ENCODE data around the gene ARHGAP4. TPM values are rescaled to one million over a fixed set of nuclear protein-coding genes. Genes with fewer than 3 reads are reported as not detected.

The ARHGAP4 gene
- total and polyA plus RNA-seq, 2 of the 4 experiments (the other 2 are of a cell fraction) = 0.18 to 0.72 TPM

- Histone ChIP-seq H2AFZ (replicated peaks; ENCODE audit: low read length, poor library complexity) (peak overlapping the region; percentile 99), H2BK20ac (ENCODE audit: low read depth, low read length) (no peak overlapping the region), H3K4me1 (ENCODE audit: control insufficient read depth, insufficient read depth, low read length) (peaks cover 24% of the 10 kb centered on the region), H3K4me2 (ENCODE audit: low read depth, low read length) (peak overlapping the region; percentile 93), H3K27ac (ENCODE audit: insufficient read depth, low read length) (peak overlapping the region; percentile 100), H3K56ac (ENCODE audit: extremely low read depth, insufficient read depth, low read length) (peak overlapping the region; percentile 91), H2BK5ac (ENCODE audit: low read depth, low read length, poor library complexity, severe bottlenecking) (peak overlapping the region; percentile 93), H4K20me1 (ENCODE audit: insufficient read depth, low read length) (peaks cover 53% of the 10 kb centered on the region), H3K4me3 (ENCODE audit: insufficient read depth, low read depth, low read length) (peak overlapping the region; percentile 96), H4K91ac (ENCODE audit: insufficient read depth, low read depth, low read length) (peak overlapping the region; percentile 82; the same call in 1 of the 2 replicates), H3K4ac (ENCODE audit: low read depth, low read length) (peak overlapping the region; percentile 91), H2BK15ac (ENCODE audit: low read depth, low read length) (no peak overlapping the region; the same call in 2 of the 3 replicates), H2BK120ac (ENCODE audit: low read depth, low read length) (peak overlapping the region; percentile 64; the same call in 1 of the 2 replicates), H2AK5ac (ENCODE audit: low read depth, low read length) (peak overlapping the region; percentile 93), H3K36me3 (ENCODE audit: control insufficient read depth, insufficient read depth, low read length) (no peaks in the 10 kb centered on the region), H2AK9ac (replicated peaks; ENCODE audit: low read depth, low read length, poor library complexity) (peak overlapping the region; percentile 99), H3K14ac (replicated peaks; ENCODE audit: low read depth, low read length) (peak overlapping the region; percentile 85), H3K9ac (ENCODE audit: low read depth, low read length) (peak overlapping the region; percentile 95), H3K18ac (ENCODE audit: low read depth, low read length) (peak overlapping the region; percentile 84), H3K9me3 (ENCODE audit: control insufficient read depth, insufficient read depth, low read length) (no peaks in the 10 kb centered on the region), H3K27me3 (ENCODE audit: control insufficient read depth, insufficient read depth, low read length) (no peaks in the 10 kb centered on the region), H3K79me1 (ENCODE audit: low read depth in 1 of 2, low read length in 2 of 2) (peaks cover 14 to 33% of the 10 kb centered on the region in 2 experiments; a peak in 2 of 4 replicates), H4K5ac (ENCODE audit: low read depth, low read length) (peak overlapping the region; percentile 85), H4K8ac (ENCODE audit: low read depth in 2 of 2, low read length in 2 of 2) (peak overlapping the region; percentile 64 to 75; a peak in 3 of 4 replicates), H3K23ac (ENCODE audit: low read depth, low read length) (peak overlapping the region; percentile 83), H3K9me1 (ENCODE audit: insufficient read depth, low read length) (peaks cover 12% of the 10 kb centered on the region; the same call in 1 of the 2 replicates)
- ChIA-PET CTCF (no interaction called here), POLR2A (ENCODE audit: unreplicated experiment) (interaction anchor here (0.5 to 0.6 kb wide), 3 partner anchors 47 to 357 kb away, joined by 3 to 13 read pairs (median 6); no protein-coding TSS in a partner anchor)
- dilution Hi-C loops (cut with HindIII; ENCODE audit: low sequenced_read_pairs, unreplicated experiment) = no loop called here
- no peak for TF ChIP-seq RAD21 (IDR thresholded peaks at IDR 0.05; ENCODE audit: low read length)
- no peak for TF ChIP-seq RFX5 (IDR thresholded peaks at IDR 0.05; ENCODE audit: low read depth, low read length)
- TF ChIP-seq MXI1 (IDR thresholded peaks at IDR 0.05; ENCODE audit: borderline replicate concordance, low read depth, low read length) = 0 out of 2 replicates have a peak, but pooled peaks have one; percentile 10
- peak; percentile 71; the same call in 1 of the 2 replicates for TF ChIP-seq MAZ (IDR thresholded peaks at IDR 0.05; ENCODE audit: borderline replicate concordance, low read depth, low read length)
- peak; percentile 71 for DNase-seq
- intact Hi-C loops (cut with micrococcal nuclease) = loop anchor here (2.0 kb wide), 1 partner anchor 76 kb away; no protein-coding TSS in a partner anchor
- in situ Hi-C loops (cut with MboI; ENCODE audit: low sequenced_read_pairs) = no loop called here
- WGBS, 2 experiments (ENCODE audit: extremely low coverage in 2 of 2, insufficient read length in 1 of 2) = 7% methylated on average over 21 of the region's 49 CpGs; no CpG with 5 or more reads in 1 of the 2 experiments
- no TSS peak for BruUV-seq (replicated peaks)
- peak; percentile 8 for ATAC-seq (ENCODE audit: low read depth)
Measured at GRCh38 chrX:153970357-153971123, 44.5 kb upstream of the ARHGAP4 start.

Measured in IMR-90 (cell line).